Daoy (cell line): ENCODE results near the gene TMEM60. TPM values are rescaled to one million over a fixed set of nuclear protein-coding genes. Genes with fewer than 3 reads are reported as not detected.
"Not testable (repeated sequence)": the region's sequence is repeated elsewhere in the genome, so short reads cannot be mapped to it uniquely, and the experiment has no call there.

Experiments
- DNase-seq: peaks from one replicate; pipeline ENCODE4 v3.0.0-alpha.2; 2015; ENCODE audit warnings: low read depth
- total RNA-seq: library from RNA; depleted of rRNA; stranded (reverse); fragments of >200 nt; shearing (Covaris generic); gene quantifications from 2 replicates; pipeline ENCODE4 v1.2.3, GENCODE V29; 2014; rRNA removed

The TMEM60 gene
- 13.3 and 16.3 TPM in 2 replicates for total RNA-seq

GRCh38 chr7:77798394-77799077, at the start of gene TMEM60, which contains the start of gene PHTF2:
Gene TMEM60 (minus strand): TSS chr7:77798434. CDS start chr7:77794373, 4,061 bp downstream.
Gene PHTF2 (plus strand): TSS chr7:77798773.
- DNase-seq = peak; percentile 98

GRCh38 chr7:77846317-77847092, 48.3 kb upstream of the TMEM60 start:
- DNase-seq = no peak

GRCh38 chr7:77843194-77843593, 45.0 kb upstream of the TMEM60 start:
- no peak for DNase-seq

GRCh38 chr7:77839919-77840318, 41.7 kb upstream of the TMEM60 start:
- DNase-seq = no peak

GRCh38 chr7:77838929-77839491, 40.8 kb upstream of the TMEM60 start:
- no peak for DNase-seq

- DNase-seq = no peak
Observed at GRCh38 chr7:77837966-77838365, 39.7 kb upstream of the TMEM60 start.

- DNase-seq = no peak
Observed at GRCh38 chr7:77837275-77837674, 39.0 kb upstream of the TMEM60 start.

- DNase-seq = not testable (repeated sequence)
Observed at GRCh38 chr7:77836425-77836824, 38.2 kb upstream of the TMEM60 start.

GRCh38 chr7:77833136-77833535, 34.9 kb upstream of the TMEM60 start:
- no peak for DNase-seq

GRCh38 chr7:77831953-77832352, 33.7 kb upstream of the TMEM60 start:
- no peak for DNase-seq

- no peak for DNase-seq
Observed at GRCh38 chr7:77831481-77831880, 33.2 kb upstream of the TMEM60 start.

GRCh38 chr7:77830649-77831355, 32.6 kb upstream of the TMEM60 start:
- no peak for DNase-seq

GRCh38 chr7:77827999-77828398, 29.8 kb upstream of the TMEM60 start:
- DNase-seq = no peak

GRCh38 chr7:77826300-77826699, 28.1 kb upstream of the TMEM60 start:
- no peak for DNase-seq

GRCh38 chr7:77825131-77825530, 26.9 kb upstream of the TMEM60 start:
- DNase-seq = no peak

- no peak for DNase-seq
Observed at GRCh38 chr7:77824636-77825035, 26.4 kb upstream of the TMEM60 start.

- no peak for DNase-seq
Observed at GRCh38 chr7:77823787-77824186, 25.6 kb upstream of the TMEM60 start.

- no peak for DNase-seq
Observed at GRCh38 chr7:77822269-77822668, 24.0 kb upstream of the TMEM60 start.

GRCh38 chr7:77820967-77821366, 22.7 kb upstream of the TMEM60 start:
- DNase-seq = no peak

- DNase-seq = no peak
Observed at GRCh38 chr7:77819021-77819420, 20.8 kb upstream of the TMEM60 start.

GRCh38 chr7:77813180-77813579, 14.9 kb upstream of the TMEM60 start:
- no peak for DNase-seq

GRCh38 chr7:77812290-77812685, 14.1 kb upstream of the TMEM60 start:
- DNase-seq = no peak
